ENCODE data around the gene MITF.

- TF ChIP-seq POLR2A (IDR thresholded peaks at IDR 0.05; ENCODE audit: low read depth, low read length) = no peak
- TF ChIP-seq SPI1 (IDR thresholded peaks at IDR 0.05; ENCODE audit: low read depth, low read length) = no peak
- no peak for TF ChIP-seq POLR2AphosphoS5 (IDR thresholded peaks at IDR 0.05; ENCODE audit: low read depth, low read length)
- TF ChIP-seq TAF1 (IDR thresholded peaks at IDR 0.05; ENCODE audit: low read depth, low read length) = no peak
- no peak for TF ChIP-seq PAX5 (IDR thresholded peaks at IDR 0.05; ENCODE audit: insufficient read depth, low read length, severe bottlenecking)
- no peak for TF ChIP-seq POU2F2 (IDR thresholded peaks at IDR 0.05; ENCODE audit: low read depth, low read length)
Measured at GRCh38 chr3:69934398-69934797, 195.1 kb downstream of the MITF start.

Data from GM12891 (cell line).